ENCODE measurements around the gene LRP8.

The LRP8 gene

GRCh38 chr1:53346814-53347176 lies 18.9 kb upstream of the LRP8 start:
- H3K4me1 ChIP-seq (ENCODE audit: control insufficient read depth in 1 of 2, insufficient read depth in 2 of 2, low read length in 2 of 2): peaks cover 0 to 6% of the 10 kb centered on the region in 2 donors
- no peaks in the 10 kb centered on the region for H3K9me3 ChIP-seq (ENCODE audit: control insufficient read depth in 1 of 2, low read length in 2 of 2)
- H3K27me3 ChIP-seq (ENCODE audit: control insufficient read depth in 1 of 2, insufficient read depth in 2 of 2, low read length in 2 of 2): no peaks in the 10 kb centered on the region
- no peaks in the 10 kb centered on the region for H3K36me3 ChIP-seq (ENCODE audit: control insufficient read depth in 1 of 2, insufficient read depth in 2 of 2, low read length in 2 of 2)
- no peak overlapping the region for H3K4me3 ChIP-seq (ENCODE audit: low read depth in 1 of 2, low read length in 2 of 2)
- no peak overlapping the region for H3K27ac ChIP-seq (ENCODE audit: low read depth, low read length)
- H3K9ac ChIP-seq (ENCODE audit: low read depth in 1 of 2, low read length in 2 of 2): no peak overlapping the region

GRCh38 chr1:53345996-53346813 lies 18.3 kb upstream of the LRP8 start:
- H3K27ac ChIP-seq (ENCODE audit: low read depth, low read length): no peak overlapping the region
- H3K36me3 ChIP-seq (ENCODE audit: control insufficient read depth in 1 of 2, insufficient read depth in 2 of 2, low read length in 2 of 2): no peaks in the 10 kb centered on the region
- no peak overlapping the region for H3K4me3 ChIP-seq (ENCODE audit: low read depth in 1 of 2, low read length in 2 of 2)
- H3K4me1 ChIP-seq (ENCODE audit: control insufficient read depth in 1 of 2, insufficient read depth in 2 of 2, low read length in 2 of 2): peaks cover 0 to 6% of the 10 kb centered on the region in 2 donors
- no peak overlapping the region for H3K9ac ChIP-seq (ENCODE audit: low read depth in 1 of 2, low read length in 2 of 2)
- no peaks in the 10 kb centered on the region for H3K27me3 ChIP-seq (ENCODE audit: control insufficient read depth in 1 of 2, insufficient read depth in 2 of 2, low read length in 2 of 2)
- no peaks in the 10 kb centered on the region for H3K9me3 ChIP-seq (ENCODE audit: control insufficient read depth in 1 of 2, low read length in 2 of 2)

- Histone ChIP-seq H3K4me3 (ENCODE audit: low read depth in 1 of 2, low read length in 2 of 2) (no peak overlapping the region), H3K4me1 (ENCODE audit: control insufficient read depth in 1 of 2, insufficient read depth in 2 of 2, low read length in 2 of 2) (peaks cover 0 to 4% of the 10 kb centered on the region in 2 donors), H3K9me3 (ENCODE audit: control insufficient read depth in 1 of 2, low read length in 2 of 2) (no peaks in the 10 kb centered on the region), H3K36me3 (ENCODE audit: control insufficient read depth in 1 of 2, insufficient read depth in 2 of 2, low read length in 2 of 2) (no peaks in the 10 kb centered on the region), H3K27ac (ENCODE audit: low read depth, low read length) (no peak overlapping the region), H3K9ac (ENCODE audit: low read depth in 1 of 2, low read length in 2 of 2) (no peak overlapping the region), H3K27me3 (ENCODE audit: control insufficient read depth in 1 of 2, insufficient read depth in 2 of 2, low read length in 2 of 2) (no peaks in the 10 kb centered on the region)
Observed at GRCh38 chr1:53344921-53345838, 17.3 kb upstream of the LRP8 start.

- Histone ChIP-seq H3K36me3 (ENCODE audit: control insufficient read depth in 1 of 2, insufficient read depth in 2 of 2, low read length in 2 of 2) (no peaks in the 10 kb centered on the region), H3K27ac (ENCODE audit: low read depth, low read length) (no peak overlapping the region), H3K9me3 (ENCODE audit: control insufficient read depth in 1 of 2, low read length in 2 of 2) (no peaks in the 10 kb centered on the region), H3K4me1 (ENCODE audit: control insufficient read depth in 1 of 2, insufficient read depth in 2 of 2, low read length in 2 of 2) (no peaks in the 10 kb centered on the region), H3K4me3 (ENCODE audit: low read depth in 1 of 2, low read length in 2 of 2) (no peak overlapping the region), H3K9ac (ENCODE audit: low read depth in 1 of 2, low read length in 2 of 2) (no peak overlapping the region), H3K27me3 (ENCODE audit: control insufficient read depth in 1 of 2, insufficient read depth in 2 of 2, low read length in 2 of 2) (no peaks in the 10 kb centered on the region)
Observed at GRCh38 chr1:53343831-53344668, 16.2 kb upstream of the LRP8 start.

GRCh38 chr1:53342735-53343470 lies 15.0 kb upstream of the LRP8 start:
- no peaks in the 10 kb centered on the region for H3K4me1 ChIP-seq (ENCODE audit: control insufficient read depth in 1 of 2, insufficient read depth in 2 of 2, low read length in 2 of 2)
- no peak overlapping the region for H3K4me3 ChIP-seq (ENCODE audit: low read depth in 1 of 2, low read length in 2 of 2)
- H3K27me3 ChIP-seq (ENCODE audit: control insufficient read depth in 1 of 2, insufficient read depth in 2 of 2, low read length in 2 of 2): no peaks in the 10 kb centered on the region
- H3K27ac ChIP-seq (ENCODE audit: low read depth, low read length): no peak overlapping the region
- no peak overlapping the region for H3K9ac ChIP-seq (ENCODE audit: low read depth in 1 of 2, low read length in 2 of 2)
- no peaks in the 10 kb centered on the region for H3K36me3 ChIP-seq (ENCODE audit: control insufficient read depth in 1 of 2, insufficient read depth in 2 of 2, low read length in 2 of 2)
- no peaks in the 10 kb centered on the region for H3K9me3 ChIP-seq (ENCODE audit: control insufficient read depth in 1 of 2, low read length in 2 of 2)

- H3K4me3 ChIP-seq (ENCODE audit: low read depth in 1 of 2, low read length in 2 of 2): no peak overlapping the region
- no peak overlapping the region for H3K27ac ChIP-seq (ENCODE audit: low read depth, low read length)
- H3K9me3 ChIP-seq (ENCODE audit: control insufficient read depth in 1 of 2, low read length in 2 of 2): no peaks in the 10 kb centered on the region
- H3K36me3 ChIP-seq (ENCODE audit: control insufficient read depth in 1 of 2, insufficient read depth in 2 of 2, low read length in 2 of 2): no peaks in the 10 kb centered on the region
- no peaks in the 10 kb centered on the region for H3K4me1 ChIP-seq (ENCODE audit: control insufficient read depth in 1 of 2, insufficient read depth in 2 of 2, low read length in 2 of 2)
- no peaks in the 10 kb centered on the region for H3K27me3 ChIP-seq (ENCODE audit: control insufficient read depth in 1 of 2, insufficient read depth in 2 of 2, low read length in 2 of 2)
- H3K9ac ChIP-seq (ENCODE audit: low read depth in 1 of 2, low read length in 2 of 2): no peak overlapping the region
Observed at GRCh38 chr1:53341961-53342707, 14.3 kb upstream of the LRP8 start.

- no peaks in the 10 kb centered on the region for H3K9me3 ChIP-seq (ENCODE audit: control insufficient read depth in 1 of 2, low read length in 2 of 2)
- H3K27ac ChIP-seq (ENCODE audit: low read depth, low read length): no peak overlapping the region
- H3K4me3 ChIP-seq (ENCODE audit: low read depth in 1 of 2, low read length in 2 of 2): no peak overlapping the region
- H3K36me3 ChIP-seq (ENCODE audit: control insufficient read depth in 1 of 2, insufficient read depth in 2 of 2, low read length in 2 of 2): no peaks in the 10 kb centered on the region
- H3K9ac ChIP-seq (ENCODE audit: low read depth in 1 of 2, low read length in 2 of 2): no peak overlapping the region
- H3K4me1 ChIP-seq (ENCODE audit: control insufficient read depth in 1 of 2, insufficient read depth in 2 of 2, low read length in 2 of 2): no peaks in the 10 kb centered on the region
- peaks cover 0 to under 1% of the 10 kb centered on the region in 2 donors for H3K27me3 ChIP-seq (ENCODE audit: control insufficient read depth in 1 of 2, insufficient read depth in 2 of 2, low read length in 2 of 2)
Observed at GRCh38 chr1:53341521-53341895, 13.6 kb upstream of the LRP8 start.

- Histone ChIP-seq H3K9ac (ENCODE audit: low read depth in 1 of 2, low read length in 2 of 2) (no peak overlapping the region), H3K9me3 (ENCODE audit: control insufficient read depth in 1 of 2, low read length in 2 of 2) (no peaks in the 10 kb centered on the region), H3K27me3 (ENCODE audit: control insufficient read depth in 1 of 2, insufficient read depth in 2 of 2, low read length in 2 of 2) (peaks cover 0 to 3% of the 10 kb centered on the region in 2 donors), H3K36me3 (ENCODE audit: control insufficient read depth in 1 of 2, insufficient read depth in 2 of 2, low read length in 2 of 2) (no peaks in the 10 kb centered on the region), H3K27ac (ENCODE audit: low read depth, low read length) (no peak overlapping the region), H3K4me1 (ENCODE audit: control insufficient read depth in 1 of 2, insufficient read depth in 2 of 2, low read length in 2 of 2) (no peaks in the 10 kb centered on the region), H3K4me3 (ENCODE audit: low read depth in 1 of 2, low read length in 2 of 2) (no peak overlapping the region)
Observed at GRCh38 chr1:53340660-53341520, 13.0 kb upstream of the LRP8 start.

Measured in duodenal mucosa (tissue), 2 donors.